NCI-H2196 (cell line): ENCODE data around the gene TTPAL.
A peak's percentile ranks its signal among the peaks of the same experiment; 100 is the strongest.
"Not testable (repeated sequence)": the region's sequence is repeated elsewhere in the genome, so short reads cannot be mapped to it uniquely, and the experiment has no call there.

Experiments
- DNase-seq: peaks from one replicate; lab custom pipeline; 2025; ENCODE audit not compliant: unreplicated experiment; lab: John Stamatoyannopoulos, UW

TTPAL gene

DNA sequence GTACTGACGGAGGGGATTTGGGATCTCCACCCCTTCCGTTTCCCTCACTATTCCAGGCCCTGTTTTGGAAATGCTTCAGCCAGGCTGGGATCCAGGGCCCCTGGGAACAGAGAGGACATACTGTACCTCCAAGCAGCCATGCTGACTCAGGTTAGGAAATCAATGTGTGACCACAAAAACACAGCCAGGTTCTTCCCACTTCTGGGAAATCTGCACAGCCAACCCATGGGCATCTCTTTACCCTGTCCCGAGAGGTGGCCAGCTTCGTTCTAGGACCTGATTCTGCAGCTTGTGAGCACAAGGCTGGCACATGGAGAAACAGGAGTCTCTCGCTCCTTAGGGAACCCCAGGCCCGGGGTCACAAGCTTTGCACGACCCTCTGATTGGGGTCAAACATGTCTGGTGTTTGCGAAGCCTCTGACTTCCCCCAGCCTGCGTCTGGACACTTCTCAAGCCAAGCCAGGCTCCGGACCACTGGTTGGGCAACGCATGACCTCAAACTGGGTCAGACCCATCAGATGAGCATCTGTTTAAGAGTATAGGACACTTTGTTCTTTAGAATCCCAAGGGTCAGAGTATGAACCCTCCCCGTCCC lies 8.3 kb upstream of the TTPAL start:
- DNase-seq = no peak

- no peak for DNase-seq
Measured at GRCh38 chr20:44468044-44468782, 7.5 kb upstream of the TTPAL start.

DNA sequence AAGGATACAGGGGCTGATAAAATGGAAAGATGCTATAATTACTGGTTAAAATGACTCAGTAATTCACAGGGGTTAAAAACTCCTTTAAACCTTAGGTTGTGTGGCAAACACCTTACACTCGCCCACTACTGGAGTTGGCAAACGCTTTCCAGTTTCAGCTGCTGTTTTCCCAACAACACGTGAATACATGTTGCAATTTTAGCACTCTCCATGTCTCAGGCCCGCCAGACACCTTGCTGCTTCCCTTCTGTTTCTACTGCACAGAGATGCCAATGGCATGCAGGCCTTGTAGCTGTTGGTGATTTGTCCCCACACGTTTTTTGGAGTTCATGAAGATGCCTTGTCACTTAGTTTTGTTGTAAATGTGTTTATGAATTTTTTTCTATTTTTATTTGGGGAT lies 5.3 kb upstream of the TTPAL start:
- no peak for DNase-seq

DNA sequence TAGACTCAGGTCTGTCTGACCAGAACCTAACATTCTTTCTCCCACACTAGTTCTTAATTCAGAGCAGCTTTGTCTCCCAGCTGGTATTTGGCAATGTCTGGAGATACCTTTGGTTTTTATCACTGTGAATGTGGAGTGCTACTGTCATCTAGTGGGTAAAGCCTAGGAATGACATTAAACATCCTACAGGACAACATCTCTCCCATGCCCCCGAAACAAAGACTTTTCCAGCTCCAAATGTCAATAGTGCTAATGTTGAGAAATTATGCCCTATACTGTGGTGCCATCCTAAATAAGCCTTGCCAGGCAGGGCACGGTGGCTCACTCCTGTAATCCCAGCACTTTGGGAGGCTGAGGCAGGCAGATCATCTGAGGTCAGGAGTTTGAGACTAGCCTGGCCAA lies 4.2 kb upstream of the TTPAL start:
- DNase-seq = peak; percentile 14

GRCh38 chr20:44472283-44472682 lies 3.4 kb upstream of the TTPAL start:
- not testable (repeated sequence) for DNase-seq

DNA sequence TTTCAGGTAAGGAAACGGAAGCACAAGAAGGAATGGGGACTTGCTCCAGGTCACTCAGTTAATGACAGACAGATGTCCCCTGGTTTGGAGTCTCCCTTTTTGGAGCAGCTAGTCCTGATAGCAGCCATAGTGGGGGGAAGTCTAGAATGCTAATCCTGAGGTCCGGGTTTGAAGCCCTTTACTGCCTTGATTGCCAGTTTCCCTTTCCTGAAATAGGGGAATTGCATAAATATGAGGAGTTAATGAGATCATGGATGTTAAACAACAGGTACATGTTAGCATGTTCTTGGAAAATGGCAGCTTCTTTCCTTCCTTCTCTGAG lies 341 bp upstream of the TTPAL start:
- DNase-seq = no peak

DNA sequence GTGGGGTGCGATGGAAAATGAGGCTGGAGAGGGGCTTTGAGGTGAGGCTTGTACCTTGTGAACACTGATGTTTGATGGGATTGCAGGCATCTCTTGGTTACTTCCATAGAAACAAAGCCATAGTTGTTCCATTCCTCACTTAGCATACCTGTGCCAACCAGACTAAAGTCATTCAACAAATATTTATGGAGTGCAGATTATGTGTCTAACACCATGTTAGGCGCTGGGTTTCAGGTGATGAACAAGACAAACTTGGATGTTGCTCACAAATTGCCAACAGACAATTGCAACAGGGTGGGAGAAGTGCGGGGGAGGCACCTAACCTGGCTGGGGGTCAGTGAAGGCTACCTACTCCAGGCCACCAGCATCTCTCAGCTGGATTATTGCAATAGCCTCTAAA lies 1.5 kb downstream of the TTPAL start:
- DNase-seq = no peak

DNA sequence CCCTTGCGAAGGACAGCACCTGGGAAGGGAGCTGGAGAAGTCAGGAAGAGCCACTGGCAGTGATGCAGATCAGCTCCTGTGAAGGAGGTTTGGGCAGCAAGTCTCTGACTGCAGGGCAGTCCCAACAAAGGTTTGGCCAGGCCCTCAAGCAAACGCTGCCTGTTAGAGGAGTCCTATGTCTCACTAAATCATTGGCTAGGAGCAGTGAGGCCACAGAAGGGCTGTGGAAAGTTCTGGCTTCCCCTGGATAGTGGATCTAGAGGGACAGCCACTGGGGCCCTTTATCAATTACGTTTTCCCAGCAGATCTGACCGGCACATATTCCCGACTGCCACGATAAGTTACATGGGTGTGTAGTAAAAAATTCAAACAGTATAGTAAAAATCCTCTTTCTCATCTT lies 2.5 kb downstream of the TTPAL start:
- DNase-seq = no peak

GRCh38 chr20:44479643-44480042 lies 4.0 kb downstream of the TTPAL start:
- DNase-seq = no peak

DNA sequence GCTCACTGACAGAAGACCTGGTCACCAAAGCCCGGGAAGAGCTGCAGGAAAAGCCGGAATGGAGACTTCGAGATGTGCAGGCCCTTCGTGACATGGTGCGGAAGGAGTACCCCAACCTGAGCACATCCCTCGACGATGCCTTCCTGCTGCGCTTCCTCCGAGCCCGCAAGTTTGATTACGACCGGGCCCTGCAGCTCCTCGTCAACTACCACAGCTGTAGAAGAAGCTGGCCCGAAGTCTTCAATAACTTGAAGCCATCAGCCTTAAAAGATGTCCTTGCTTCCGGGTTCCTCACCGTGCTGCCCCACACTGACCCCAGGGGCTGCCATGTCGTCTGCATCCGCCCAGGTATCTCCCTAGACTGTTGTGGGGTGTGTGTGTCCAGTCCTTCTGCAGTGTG lies 4.4 kb downstream of the TTPAL start:
- no peak for DNase-seq

GRCh38 chr20:44481719-44482416 lies 6.2 kb downstream of the TTPAL start:
- no peak for DNase-seq

DNA sequence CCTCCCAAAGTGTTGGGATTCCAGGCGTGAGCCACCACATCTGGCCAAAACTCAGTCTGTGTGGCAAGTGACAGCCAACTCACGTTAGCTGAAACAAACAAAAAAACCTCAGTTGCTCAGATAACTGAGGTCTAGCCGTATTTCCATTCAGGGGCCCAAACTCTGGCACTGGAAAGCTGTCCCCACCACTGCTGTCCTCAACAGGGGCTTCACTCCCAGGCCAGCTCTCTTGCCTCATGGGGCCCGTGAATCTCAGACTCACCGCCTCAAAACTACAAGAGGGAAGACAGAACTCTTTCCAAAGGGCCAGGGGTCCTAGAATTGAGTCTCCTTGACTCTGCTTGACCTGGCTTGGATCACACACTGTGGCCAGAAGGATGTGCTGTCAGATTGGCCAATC lies 7.4 kb downstream of the TTPAL start:
- no peak for DNase-seq

- no peak for DNase-seq
Measured at GRCh38 chr20:44485078-44485829, 9.6 kb downstream of the TTPAL start.

GRCh38 chr20:44485830-44486198 lies 10.1 kb downstream of the TTPAL start:
- DNase-seq = no peak

DNA sequence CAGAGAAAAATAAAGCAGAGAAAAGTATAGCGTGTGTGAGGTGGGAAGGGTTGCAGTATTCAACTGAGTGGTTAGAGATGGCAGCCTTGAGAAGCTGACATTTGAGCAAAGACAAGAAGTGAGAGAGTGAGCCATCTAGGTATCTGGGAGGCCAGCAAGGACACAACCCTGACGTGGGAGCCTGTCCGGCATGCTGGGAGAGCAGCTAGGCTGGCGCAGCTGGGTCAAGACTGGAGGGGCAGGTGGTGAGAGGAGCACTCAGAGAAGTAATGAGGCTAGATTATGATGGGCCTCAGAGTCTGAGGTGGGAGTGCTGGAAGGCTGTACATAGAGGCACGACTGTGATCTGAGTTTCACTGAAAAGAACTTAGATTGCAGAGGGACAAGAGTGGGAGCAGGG lies 12.9 kb downstream of the TTPAL start:
- DNase-seq = no peak

DNA sequence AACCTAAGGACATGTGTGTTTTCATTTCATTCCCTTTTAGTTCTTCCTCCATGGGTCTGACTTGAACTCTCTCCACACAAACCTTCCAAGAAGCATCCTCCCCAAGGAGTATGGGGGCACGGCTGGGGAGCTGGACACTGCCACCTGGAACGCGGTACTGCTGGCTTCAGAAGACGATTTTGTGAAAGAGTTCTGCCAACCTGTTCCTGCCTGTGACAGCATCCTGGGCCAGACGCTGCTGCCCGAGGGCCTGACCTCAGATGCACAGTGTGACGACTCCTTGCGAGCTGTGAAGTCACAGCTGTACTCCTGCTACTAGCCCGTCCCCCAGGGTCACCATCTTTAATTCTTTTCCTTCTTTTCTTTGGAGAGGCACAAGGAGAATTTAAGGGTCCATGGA lies 13.5 kb downstream of the TTPAL start:
- DNase-seq = no peak

- no peak for DNase-seq
Measured at GRCh38 chr20:44489931-44490330, 14.3 kb downstream of the TTPAL start.

- DNase-seq = no peak
Measured at GRCh38 chr20:44491635-44492395, 16.1 kb downstream of the TTPAL start.

DNA sequence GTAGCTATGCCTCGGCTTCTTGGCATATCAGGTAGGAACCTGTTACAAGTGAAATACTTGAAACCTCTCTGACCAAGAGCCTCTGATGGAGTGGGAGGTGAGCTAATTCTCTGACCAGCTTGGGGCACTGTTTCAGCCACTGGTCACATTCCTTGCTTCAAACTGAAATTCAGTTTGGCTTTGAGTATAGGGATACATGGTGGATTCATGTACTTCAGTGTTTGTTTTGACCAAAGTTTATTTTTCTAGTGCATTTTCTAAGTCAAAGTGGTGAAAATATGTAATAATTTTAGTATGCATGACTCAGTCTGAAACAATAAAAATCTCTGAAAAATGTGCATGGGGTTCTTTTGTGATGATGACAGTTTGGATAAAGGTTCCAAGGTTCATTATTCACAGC lies 18.6 kb downstream of the TTPAL start:
- no peak for DNase-seq

- no peak for DNase-seq
Measured at GRCh38 chr20:44494681-44495080, 19.0 kb downstream of the TTPAL start.

- no peak for DNase-seq
Measured at GRCh38 chr20:44495257-44495656, 19.6 kb downstream of the TTPAL start.
